ENCODE results near the gene LGR4. TPM values are rescaled to one million over a fixed set of nuclear protein-coding genes. Genes with fewer than 3 reads are reported as not detected.

The LGR4 gene
- total RNA-seq, 1 donor from 2014 or later: 3.0 TPM

DNA sequence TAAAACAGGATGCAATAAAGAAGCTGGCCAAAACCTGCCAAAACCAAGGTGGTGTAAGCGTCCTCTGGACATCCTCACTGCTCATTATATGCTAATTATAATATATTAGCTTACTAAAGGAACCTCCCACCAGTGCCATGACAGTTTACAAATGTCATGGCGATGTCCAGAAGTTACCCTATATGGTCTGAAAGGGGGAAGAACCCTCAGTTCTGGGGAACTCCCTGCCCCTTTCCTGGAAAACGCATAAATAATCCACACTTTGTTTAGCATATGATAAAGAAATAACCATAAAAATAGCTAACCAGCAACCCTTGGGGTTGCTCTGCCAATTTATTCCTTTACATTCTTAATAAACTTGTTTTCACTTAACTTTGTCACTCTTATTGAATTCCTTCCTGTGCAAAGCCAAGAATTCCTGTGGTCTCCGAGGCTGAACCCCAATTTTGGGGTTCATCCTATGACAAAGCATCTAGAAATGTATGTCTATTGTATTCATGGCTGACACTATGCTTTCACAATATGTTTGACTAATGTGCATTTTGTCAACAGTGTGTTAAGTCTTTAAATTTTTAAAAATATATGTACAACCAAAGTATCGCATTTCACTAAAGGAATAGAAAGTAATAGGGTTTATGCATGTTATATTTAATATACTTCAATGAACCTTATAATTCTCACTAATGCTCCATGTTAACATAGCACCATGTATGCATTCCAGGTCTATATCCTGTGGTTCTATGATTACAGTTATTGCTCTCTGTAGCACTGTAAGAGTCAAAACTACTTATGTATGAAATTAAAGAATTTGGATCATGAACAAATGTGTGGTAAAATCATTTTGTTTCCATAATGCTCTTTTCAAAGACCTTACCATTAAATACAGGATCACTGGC is 25.1 kb downstream of the LGR4 start:
- TF ChIP-seq, protein P1, sequence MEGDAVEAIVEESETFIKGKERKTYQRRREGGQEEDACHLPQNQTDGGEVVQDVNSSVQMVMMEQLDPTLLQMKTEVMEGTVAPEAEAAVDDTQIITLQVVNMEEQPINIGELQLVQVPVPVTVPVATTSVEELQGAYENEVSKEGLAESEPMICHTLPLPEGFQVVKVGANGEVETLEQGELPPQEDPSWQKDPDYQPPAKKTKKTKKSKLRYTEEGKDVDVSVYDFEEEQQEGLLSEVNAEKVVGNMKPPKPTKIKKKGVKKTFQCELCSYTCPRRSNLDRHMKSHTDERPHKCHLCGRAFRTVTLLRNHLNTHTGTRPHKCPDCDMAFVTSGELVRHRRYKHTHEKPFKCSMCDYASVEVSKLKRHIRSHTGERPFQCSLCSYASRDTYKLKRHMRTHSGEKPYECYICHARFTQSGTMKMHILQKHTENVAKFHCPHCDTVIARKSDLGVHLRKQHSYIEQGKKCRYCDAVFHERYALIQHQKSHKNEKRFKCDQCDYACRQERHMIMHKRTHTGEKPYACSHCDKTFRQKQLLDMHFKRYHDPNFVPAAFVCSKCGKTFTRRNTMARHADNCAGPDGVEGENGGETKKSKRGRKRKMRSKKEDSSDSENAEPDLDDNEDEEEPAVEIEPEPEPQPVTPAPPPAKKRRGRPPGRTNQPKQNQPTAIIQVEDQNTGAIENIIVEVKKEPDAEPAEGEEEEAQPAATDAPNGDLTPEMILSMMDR (IDR thresholded peaks at IDR 0.05): no peak
- no peak for DNase-seq
- H3K27me3 Mint-ChIP-seq: no peaks in the 10 kb centered on the region
- no peak overlapping the region for H3K27ac Mint-ChIP-seq
- H3K4me1 Mint-ChIP-seq: no peaks in the 10 kb centered on the region
- ChIA-PET CTCF (no interaction called here), POLR2A (no interaction called here)
- ATAC-seq (ENCODE audit: low read depth): no peak
- H3K9me3 Mint-ChIP-seq: no peaks in the 10 kb centered on the region
- H3K4me3 Mint-ChIP-seq: no peak overlapping the region
- intact Hi-C loops (cut with micrococcal nuclease): no loop called here
- H3K36me3 Mint-ChIP-seq (ENCODE audit: low read depth): no peaks in the 10 kb centered on the region

DNA sequence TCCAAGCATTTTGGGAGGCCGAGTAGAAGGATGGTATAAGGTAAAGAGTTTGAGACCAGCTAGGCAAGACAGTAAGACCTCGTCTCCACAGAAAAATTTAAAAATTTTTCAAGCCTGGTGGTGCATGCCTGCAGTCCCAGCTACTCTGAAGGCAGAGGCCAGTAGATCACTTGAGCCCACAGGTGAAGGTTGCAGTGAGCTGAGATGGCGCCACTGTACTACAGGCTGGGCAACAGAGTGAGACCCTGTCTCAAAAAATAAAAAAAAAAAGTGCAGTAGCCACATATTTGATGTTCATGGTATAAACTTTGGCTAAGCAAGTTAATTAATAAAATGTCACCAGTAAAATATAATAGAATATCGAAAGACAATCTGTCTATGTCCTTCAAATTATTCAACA is 27.0 kb downstream of the LGR4 start:
- no peak overlapping the region for H3K27ac Mint-ChIP-seq
- H3K4me3 Mint-ChIP-seq: no peak overlapping the region
- CTCF ChIA-PET: no interaction called here
- DNase-seq (no peak), ATAC-seq (ENCODE audit: low read depth) (no peak)
- intact Hi-C loops (cut with micrococcal nuclease): no loop called here
- no peaks in the 10 kb centered on the region for H3K9me3 Mint-ChIP-seq
- H3K4me1 Mint-ChIP-seq: no peaks in the 10 kb centered on the region
- H3K27me3 Mint-ChIP-seq: no peaks in the 10 kb centered on the region
- H3K36me3 Mint-ChIP-seq (ENCODE audit: low read depth): no peaks in the 10 kb centered on the region
- TF ChIP-seq, protein P1 (IDR thresholded peaks at IDR 0.05): no peak
- POLR2A ChIA-PET: no interaction called here

DNA sequence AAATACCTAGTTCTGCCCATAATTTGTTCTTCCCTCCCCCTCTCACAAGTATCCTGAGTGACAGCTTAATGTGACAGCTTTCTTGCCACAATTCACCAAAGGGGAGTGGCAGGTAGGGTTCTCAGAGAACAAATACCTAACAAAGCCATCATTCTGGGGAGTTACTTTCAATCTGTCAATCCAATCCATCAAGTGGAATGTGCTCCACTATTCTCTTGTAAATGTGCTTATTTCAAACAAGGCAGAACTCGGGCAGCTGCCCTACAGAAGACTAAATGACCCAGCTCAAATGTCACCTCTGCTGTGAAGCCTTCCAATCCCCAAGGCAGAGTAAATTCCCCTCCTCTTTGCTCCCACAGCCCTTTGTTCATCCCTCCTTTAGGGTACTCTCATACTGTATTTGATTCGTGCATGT is 27.8 kb downstream of the LGR4 start:
- H3K4me3 Mint-ChIP-seq: no peak overlapping the region
- no peaks in the 10 kb centered on the region for H3K9me3 Mint-ChIP-seq
- TF ChIP-seq, protein P1 (IDR thresholded peaks at IDR 0.05): no peak
- DNase-seq (no peak), ATAC-seq (ENCODE audit: low read depth) (no peak)
- intact Hi-C loops (cut with micrococcal nuclease): no loop called here
- ChIA-PET CTCF (no interaction called here), POLR2A (no interaction called here)
- no peak overlapping the region for H3K27ac Mint-ChIP-seq
- no peaks in the 10 kb centered on the region for H3K27me3 Mint-ChIP-seq
- no peaks in the 10 kb centered on the region for H3K4me1 Mint-ChIP-seq
- no peaks in the 10 kb centered on the region for H3K36me3 Mint-ChIP-seq (ENCODE audit: low read depth)

DNA sequence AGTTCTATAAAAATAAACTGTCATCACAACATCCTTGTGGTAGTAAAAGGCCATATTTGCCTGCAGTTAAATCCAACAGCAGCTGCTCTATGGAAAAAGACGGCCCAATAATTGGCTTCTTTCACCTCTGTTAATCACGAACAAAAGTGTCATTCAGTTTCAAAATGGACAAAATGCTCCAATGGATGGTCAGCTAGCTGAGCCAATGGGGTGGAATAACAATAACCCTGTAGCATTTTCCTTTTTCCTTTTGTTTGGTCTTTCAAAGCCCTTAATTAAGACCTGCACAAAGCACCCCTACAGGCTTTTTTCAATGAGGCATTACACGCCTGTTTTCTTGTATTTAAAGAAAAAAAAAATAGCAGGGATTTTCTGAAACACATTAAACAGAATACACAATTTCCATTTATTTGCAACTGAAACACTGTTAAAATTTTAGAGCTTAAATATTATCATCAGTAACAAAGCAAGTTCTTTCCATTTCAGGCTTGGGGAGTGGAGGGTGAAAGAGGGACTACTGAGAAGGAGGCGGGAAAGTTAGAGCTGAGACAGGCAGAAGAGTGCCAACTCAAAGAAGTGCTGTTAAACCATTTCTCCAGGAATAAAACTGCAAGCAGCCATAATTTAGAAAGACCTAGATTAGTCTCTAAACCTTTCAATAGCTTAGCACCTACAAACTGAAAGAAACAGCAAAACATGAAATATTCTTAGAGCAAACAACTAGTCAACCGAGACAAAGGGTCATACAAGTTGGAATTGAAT is 28.7 kb downstream of the LGR4 start:
- CTCF ChIA-PET: no interaction called here
- no peaks in the 10 kb centered on the region for H3K27me3 Mint-ChIP-seq
- intact Hi-C loops (cut with micrococcal nuclease): no loop called here
- no peak overlapping the region for H3K27ac Mint-ChIP-seq
- H3K4me1 Mint-ChIP-seq: no peaks in the 10 kb centered on the region
- POLR2A ChIA-PET: no interaction called here
- H3K4me3 Mint-ChIP-seq: no peak overlapping the region
- H3K9me3 Mint-ChIP-seq: no peaks in the 10 kb centered on the region
- DNase-seq (no peak), ATAC-seq (ENCODE audit: low read depth) (no peak)
- TF ChIP-seq, protein P1 (IDR thresholded peaks at IDR 0.05): no peak
- no peaks in the 10 kb centered on the region for H3K36me3 Mint-ChIP-seq (ENCODE audit: low read depth)

DNA sequence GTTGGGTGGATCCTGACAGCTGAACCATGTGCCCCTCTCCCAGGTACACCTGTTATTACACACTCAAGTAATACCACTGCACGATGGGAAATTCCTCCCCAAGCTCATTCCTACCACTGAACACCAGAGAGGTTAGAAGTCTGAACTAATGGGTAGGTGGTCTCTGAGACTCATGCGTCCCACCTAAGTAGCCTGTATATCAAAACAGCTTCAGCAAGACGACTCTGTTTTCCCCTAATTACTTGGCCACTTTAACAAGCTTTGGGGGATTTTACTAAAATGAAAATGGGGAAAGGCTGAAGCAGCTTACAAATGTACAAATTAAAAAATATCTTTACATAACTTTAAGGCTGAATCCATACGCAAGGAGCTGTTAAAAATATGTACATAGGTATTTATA is 29.4 kb downstream of the LGR4 start:
- Mint-ChIP-seq H3K9me3 (no peaks in the 10 kb centered on the region), H3K36me3 (ENCODE audit: low read depth) (no peaks in the 10 kb centered on the region)

More for the DNA sequence above, 29.4 kb downstream of the LGR4 start:
- POLR2A ChIA-PET: no interaction called here
- Mint-ChIP-seq H3K4me1 (no peaks in the 10 kb centered on the region), H3K27me3 (no peaks in the 10 kb centered on the region), H3K4me3 (no peak overlapping the region), H3K27ac (no peak overlapping the region)
- ATAC-seq (ENCODE audit: low read depth) (no peak), DNase-seq (no peak)
- TF ChIP-seq, protein P1 (IDR thresholded peaks at IDR 0.05): no peak
- CTCF ChIA-PET: no interaction called here
- intact Hi-C loops (cut with micrococcal nuclease): no loop called here
